C4-2B (cell line): ENCODE data around the gene CEP68.

ENCODE experiments used
- H3K27ac ChIP-seq: fragments of 450-650 bp; 2 replicates; pipeline ENCODE4 v1.5.1; 2017
- CTCF ChIP-seq: fragments of 450-650 bp; conservative IDR thresholded peaks from 2 replicates; pipeline ENCODE4 v1.5.1; 2017; ENCODE audit warnings: mild to moderate bottlenecking
- ZFX ChIP-seq: fragments of 450-650 bp; IDR thresholded peaks from 2 replicates; pipeline ENCODE4 v1.6.1; 2017

The CEP68 gene

DNA sequence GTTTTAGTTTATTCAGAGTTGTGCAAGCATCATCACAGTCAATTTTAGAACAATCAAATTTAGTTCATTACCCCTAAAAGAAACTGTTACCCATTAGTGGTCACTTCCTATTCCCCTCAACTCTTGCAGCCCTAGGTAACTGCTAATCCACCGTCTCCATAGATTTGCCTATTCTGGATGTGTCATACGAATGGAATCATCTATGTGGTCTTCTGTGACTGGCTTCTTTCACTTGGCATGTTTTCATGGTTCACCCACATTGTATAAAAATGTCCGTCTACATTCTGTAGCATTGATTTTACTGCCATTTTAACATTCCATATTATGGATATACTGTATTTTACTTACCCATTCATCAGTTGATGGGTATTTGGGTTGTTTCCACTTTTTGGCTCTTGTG, 5.3 kb upstream of the CEP68 start:
- no peak overlapping the region for H3K27ac ChIP-seq
- no peak for TF ChIP-seq ZFX
- TF ChIP-seq CTCF, result no peak

GRCh38 chr2:65053199-65053598, 3.0 kb upstream of the CEP68 start:
- TF ChIP-seq ZFX, result no peak
- no peak for TF ChIP-seq CTCF
- no peak overlapping the region for H3K27ac ChIP-seq

GRCh38 chr2:65054749-65055421, 1.3 kb upstream of the CEP68 start:
- no peak for TF ChIP-seq CTCF
- TF ChIP-seq ZFX, result no peak
- H3K27ac ChIP-seq, result no peak overlapping the region

GRCh38 chr2:65055422-65056214, 598 bp upstream of the CEP68 start:
- TF ChIP-seq CTCF (no peak), ZFX (no peak)
- peak overlapping the region; percentile 71 for H3K27ac ChIP-seq

GRCh38 chr2:65057054-65057375, 799 bp downstream of the CEP68 start:
- TF ChIP-seq CTCF (no peak), ZFX (no peak)
- H3K27ac ChIP-seq, result peak overlapping the region; percentile 71

DNA sequence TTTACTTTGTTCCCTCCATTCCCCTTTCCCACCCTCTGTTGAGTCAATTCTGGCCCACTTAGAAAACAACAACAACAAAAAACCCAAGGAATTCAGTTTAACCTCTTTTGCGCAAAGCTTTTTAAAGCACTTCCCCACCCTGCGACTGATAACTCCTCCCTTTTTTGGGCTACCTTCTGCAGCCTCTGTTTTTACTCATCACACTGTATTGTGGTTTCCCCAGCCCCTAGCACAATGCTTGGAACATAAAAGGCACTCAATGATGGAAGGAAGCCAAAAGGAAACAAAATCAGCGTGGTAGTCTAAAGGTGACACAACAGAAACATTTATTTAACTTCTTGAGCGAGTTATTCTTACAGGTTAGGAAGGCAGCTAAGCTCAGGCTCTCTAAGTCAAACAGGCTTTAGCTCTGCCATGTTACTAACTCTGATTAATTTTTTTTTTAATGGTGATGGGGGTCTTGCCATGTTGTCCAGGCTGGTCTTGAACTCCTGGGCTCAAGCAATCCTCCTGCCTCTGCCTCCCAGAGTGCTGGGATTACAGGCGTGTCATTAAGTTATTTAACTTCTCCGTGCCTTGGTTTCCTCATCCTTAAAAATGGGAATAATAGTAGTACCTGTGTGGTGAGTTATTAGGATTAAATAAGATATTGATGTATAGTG, 1.3 kb downstream of the CEP68 start:
- H3K27ac ChIP-seq, result no peak overlapping the region
- TF ChIP-seq ZFX (no peak), CTCF (no peak)

DNA sequence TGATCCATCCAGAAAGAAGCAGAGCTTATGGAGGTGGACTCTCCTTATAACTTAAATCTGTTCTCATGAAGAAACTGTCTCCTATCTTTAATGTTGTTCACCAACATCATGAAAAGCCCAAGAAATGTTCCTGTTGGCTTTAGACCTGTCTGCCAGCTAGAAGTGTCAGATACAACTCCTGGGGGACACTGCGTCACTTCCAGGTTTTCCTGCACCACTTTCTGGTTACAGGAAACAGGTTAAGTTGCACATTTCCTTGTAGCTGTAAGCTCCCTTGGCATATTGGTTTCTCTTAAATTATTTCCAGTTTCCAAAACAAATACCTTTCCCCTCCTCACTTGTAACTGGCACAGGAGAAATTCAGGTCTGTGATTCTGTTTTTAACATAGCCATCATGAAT, 2.9 kb downstream of the CEP68 start:
- no peak overlapping the region for H3K27ac ChIP-seq
- TF ChIP-seq CTCF (no peak), ZFX (no peak)
